IgD-negative memory B cell (primary cell): ENCODE data around the gene PELI3. TPM values are rescaled to one million over a fixed set of nuclear protein-coding genes. Genes with fewer than 3 reads are reported as not detected.
A peak's percentile ranks its signal among the peaks of the same experiment; 100 is the strongest.

Experiments
- H3K27ac Mint-ChIP-seq, 3 donors: one replicate each; pipeline ENCODE4 v1.8.0; 2020 to 2022; ENCODE audit warnings: mild to moderate bottlenecking in 3 of 3, mixed read lengths in 3 of 3, moderate library complexity in 1 of 3
- H3K27me3 Mint-ChIP-seq: one replicate; pipeline ENCODE4 v1.8.0; 2021; ENCODE audit warnings: mixed read lengths
- H3K36me3 Mint-ChIP-seq: one replicate; pipeline ENCODE4 v1.8.0; 2020; ENCODE audit warnings: mild to moderate bottlenecking, mixed read lengths
- H3K4me1 Mint-ChIP-seq, 3 donors: one replicate each; pipeline ENCODE4 v1.8.0; 2020 to 2022; ENCODE audit warnings: mixed read lengths in 3 of 3, mild to moderate bottlenecking in 1 of 3
- H3K4me3 Mint-ChIP-seq, 4 donors: one replicate each; pipeline ENCODE4 v1.8.0; 2020 to 2022; ENCODE audit warnings: mild to moderate bottlenecking in 4 of 4, mixed read lengths in 4 of 4, moderate library complexity in 3 of 4
- H3K9me3 Mint-ChIP-seq, 3 donors: one replicate each; pipeline ENCODE4 v1.8.0; 2020 to 2021; ENCODE audit warnings: mixed read lengths in 3 of 3, mild to moderate bottlenecking in 1 of 3
- polyA plus RNA-seq: library from polyadenylated mRNA; unstranded; fragments of 300-500 nt; fragmentation: Illumina TruSeq; gene quantifications from one replicate; pipeline ENCODE4 v1.2.3, GENCODE V29; 2021

Gene PELI3
- polyA plus RNA-seq, 1 donor from 2014 or later = 4.3 TPM

DNA sequence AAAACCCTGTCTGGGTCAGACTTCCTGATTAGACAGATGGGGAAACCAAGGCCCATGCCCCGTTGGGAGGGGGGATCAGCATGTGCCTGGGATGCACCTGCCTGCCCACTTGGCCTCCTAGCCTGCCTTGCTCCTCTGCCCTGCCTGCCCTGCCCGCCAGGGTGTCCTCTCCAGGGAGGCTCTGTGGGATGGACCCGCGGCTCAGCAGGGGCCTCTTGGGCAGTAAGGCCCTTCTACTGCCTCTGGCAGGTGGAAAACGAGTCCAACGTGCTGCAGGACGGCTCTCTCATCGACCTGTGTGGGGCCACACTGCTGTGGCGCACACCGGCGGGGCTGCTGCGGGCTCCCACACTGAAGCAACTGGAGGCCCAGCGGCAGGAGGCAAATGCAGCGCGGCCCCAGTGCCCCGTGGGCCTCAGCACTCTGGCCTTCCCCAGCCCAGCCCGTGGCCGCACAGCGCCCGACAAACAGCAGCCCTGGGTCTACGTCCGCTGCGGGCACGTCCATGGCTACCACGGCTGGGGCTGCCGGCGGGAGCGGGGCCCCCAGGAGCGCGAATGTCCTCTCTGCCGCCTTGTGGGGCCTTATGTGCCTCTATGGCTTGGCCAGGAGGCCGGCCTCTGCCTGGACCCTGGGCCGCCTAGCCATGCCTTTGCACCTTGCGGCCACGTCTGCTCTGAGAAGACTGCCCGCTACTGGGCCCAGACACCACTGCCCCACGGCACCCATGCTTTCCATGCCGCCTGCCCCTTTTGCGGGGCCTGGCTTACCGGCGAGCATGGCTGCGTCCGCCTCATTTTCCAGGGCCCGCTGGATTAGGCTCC lies 8.9 kb downstream of the PELI3 start:
- Mint-ChIP-seq H3K9me3 (no peaks in the 10 kb centered on the region), H3K4me3 (no peak overlapping the region), H3K27me3 (no peaks in the 10 kb centered on the region), H3K4me1 (peaks cover 4 to 11% (median 10%) of the 10 kb centered on the region in 3 donors), H3K27ac (no peak overlapping the region), H3K36me3 (no peaks in the 10 kb centered on the region)

- Mint-ChIP-seq H3K9me3 (no peaks in the 10 kb centered on the region), H3K27me3 (no peaks in the 10 kb centered on the region), H3K4me1 (peaks cover 4 to 15% (median 14%) of the 10 kb centered on the region in 3 donors), H3K36me3 (no peaks in the 10 kb centered on the region), H3K4me3 (peak overlapping the region in 1 of 4 donors; percentile 78), H3K27ac (peak overlapping the region in 1 of 3 donors; percentile 84)
Observed at GRCh38 chr11:66476173-66476840, 9.6 kb downstream of the PELI3 start.

GRCh38 chr11:66476841-66477251 lies 10.1 kb downstream of the PELI3 start:
- peak overlapping the region in 1 of 4 donors; percentile 78 for H3K4me3 Mint-ChIP-seq
- peak overlapping the region in 1 of 3 donors; percentile 84 for H3K27ac Mint-ChIP-seq

DNA sequence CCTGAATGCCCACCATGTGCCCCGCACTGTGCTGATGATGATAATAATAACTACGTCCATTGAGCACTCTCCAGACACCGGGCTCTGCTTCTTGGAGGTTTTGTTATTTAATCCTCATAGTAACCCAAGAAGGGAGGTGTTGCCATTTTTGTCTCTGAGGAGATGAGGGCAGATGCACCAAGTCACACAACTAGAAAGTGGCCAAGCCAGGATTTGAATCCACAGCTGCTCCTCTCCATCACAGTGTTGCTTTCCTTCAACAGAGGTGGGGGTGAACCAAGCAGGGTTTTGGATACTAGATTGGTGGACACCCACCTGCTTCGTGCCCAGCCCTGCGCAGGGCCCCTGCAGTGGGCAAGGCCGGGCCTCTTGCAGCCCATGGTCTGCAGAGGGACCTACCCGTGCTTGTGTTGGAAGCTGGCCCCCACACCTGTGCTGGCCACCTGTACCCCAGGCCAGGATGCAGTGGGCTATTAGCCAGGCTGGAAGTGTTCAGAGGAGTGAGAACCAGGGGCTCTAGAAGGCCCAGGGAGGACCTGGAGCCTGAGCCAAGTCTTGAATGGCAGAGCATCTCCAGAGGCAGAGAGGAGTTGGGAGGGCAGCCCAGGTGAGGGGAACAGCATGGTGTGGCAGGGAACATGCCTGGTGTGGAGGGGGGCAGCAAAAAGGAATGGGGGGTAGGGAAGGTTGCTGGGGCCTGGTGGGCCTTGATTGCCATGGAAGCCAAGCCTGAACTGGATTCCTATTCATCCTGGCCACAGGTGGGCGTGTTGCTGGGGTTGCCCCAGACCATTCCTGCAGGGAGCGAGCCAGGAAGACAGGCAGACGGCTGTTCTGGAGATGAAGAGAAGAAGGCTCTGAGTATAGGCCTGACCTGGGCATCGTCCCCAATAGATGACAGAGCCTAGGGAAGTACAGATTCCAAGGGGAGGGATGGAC lies 10.8 kb downstream of the PELI3 start:
- H3K4me1 Mint-ChIP-seq = peaks cover 4 to 16% (median 15%) of the 10 kb centered on the region in 3 donors
- no peak overlapping the region for H3K27ac Mint-ChIP-seq
- H3K9me3 Mint-ChIP-seq = no peaks in the 10 kb centered on the region
- H3K4me3 Mint-ChIP-seq = peak overlapping the region in 1 of 4 donors; percentile 78
- no peaks in the 10 kb centered on the region for H3K27me3 Mint-ChIP-seq
- no peaks in the 10 kb centered on the region for H3K36me3 Mint-ChIP-seq

More at GRCh38 chr11:66476841-66477251, 10.1 kb downstream of the PELI3 start:
- no peaks in the 10 kb centered on the region for H3K27me3 Mint-ChIP-seq
- H3K9me3 Mint-ChIP-seq = no peaks in the 10 kb centered on the region
- H3K4me1 Mint-ChIP-seq = peaks cover 4 to 16% (median 15%) of the 10 kb centered on the region in 3 donors
- H3K36me3 Mint-ChIP-seq = no peaks in the 10 kb centered on the region

DNA sequence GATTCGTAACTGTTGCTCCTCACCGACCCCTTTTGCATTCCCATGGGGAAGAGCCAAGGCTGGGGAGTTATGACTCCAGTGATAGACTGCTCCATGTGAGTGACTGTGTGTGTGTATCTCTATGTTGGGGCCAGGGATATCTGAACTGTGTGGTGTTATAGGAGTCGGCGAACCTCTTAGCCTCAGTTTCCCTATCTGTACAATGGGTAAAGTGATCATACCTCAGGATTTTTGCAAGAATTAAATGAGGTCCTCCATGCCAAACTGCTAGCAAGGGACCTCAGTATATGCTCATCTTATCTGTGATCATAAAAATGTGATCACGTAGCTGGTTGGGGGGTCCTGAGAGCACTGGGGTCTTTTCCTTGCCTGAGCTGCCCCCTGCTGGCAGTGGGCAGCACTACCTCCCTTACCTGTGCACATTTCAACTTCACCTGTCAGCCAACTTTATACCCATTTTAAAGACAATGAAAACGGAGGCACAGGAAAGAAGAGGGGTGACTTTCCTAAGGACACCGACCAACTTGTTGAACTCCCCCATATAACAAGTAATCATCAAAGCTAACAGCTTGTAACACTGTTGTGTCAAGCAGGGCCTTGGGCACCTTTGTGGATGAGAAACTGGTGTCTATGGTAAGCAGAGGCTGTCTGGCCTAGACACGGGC lies 12.2 kb downstream of the PELI3 start:
- Mint-ChIP-seq H3K27ac (peak overlapping the region in 2 of 3 donors; percentile 76 to 96), H3K36me3 (no peaks in the 10 kb centered on the region), H3K27me3 (no peaks in the 10 kb centered on the region), H3K4me1 (peaks cover 4 to 16% (median 15%) of the 10 kb centered on the region in 3 donors), H3K9me3 (no peaks in the 10 kb centered on the region), H3K4me3 (peak overlapping the region; percentile 92 to 95 (median 93))

- H3K27ac Mint-ChIP-seq = peak overlapping the region; percentile 76 to 96 (median 94)
- H3K36me3 Mint-ChIP-seq = no peaks in the 10 kb centered on the region
- no peaks in the 10 kb centered on the region for H3K27me3 Mint-ChIP-seq
- H3K4me1 Mint-ChIP-seq = peaks cover 4 to 16% (median 15%) of the 10 kb centered on the region in 3 donors
- H3K4me3 Mint-ChIP-seq = peak overlapping the region; percentile 92 to 95 (median 93)
- H3K9me3 Mint-ChIP-seq = no peaks in the 10 kb centered on the region
Observed at GRCh38 chr11:66479394-66480116, 12.8 kb downstream of the PELI3 start.

- Mint-ChIP-seq H3K36me3 (no peaks in the 10 kb centered on the region), H3K9me3 (no peaks in the 10 kb centered on the region), H3K4me3 (peak within 1 kb of the TSS; percentile 92 to 95 (median 93)), H3K27ac (peak within 1 kb of the TSS; percentile 76 to 96 (median 94)), H3K4me1 (peaks cover 4 to 16% (median 15%) of the 10 kb centered on the region in 3 donors), H3K27me3 (no peaks in the 10 kb centered on the region)
Observed at GRCh38 chr11:66480117-66480938, 13.6 kb downstream of the PELI3 start, which contains the start of gene DPP3. Gene DPP3, plus strand, starts transcription at chr11:66480434. Its CDS starts 1,767 bp downstream, at chr11:66482201.

- peaks cover 0 to 6% (median 5%) of the 10 kb centered on the region in 3 donors for H3K4me1 Mint-ChIP-seq
- no peaks in the 10 kb centered on the region for H3K36me3 Mint-ChIP-seq
- H3K9me3 Mint-ChIP-seq = no peaks in the 10 kb centered on the region
- H3K27me3 Mint-ChIP-seq = no peaks in the 10 kb centered on the region
- H3K27ac Mint-ChIP-seq = no peak overlapping the region
- no peak overlapping the region for H3K4me3 Mint-ChIP-seq
Observed at GRCh38 chr11:66484806-66485380, 18.2 kb downstream of the PELI3 start.

- Mint-ChIP-seq H3K27me3 (no peaks in the 10 kb centered on the region), H3K9me3 (no peaks in the 10 kb centered on the region), H3K4me1 (no peaks in the 10 kb centered on the region), H3K27ac (peak overlapping the region in 1 of 3 donors; percentile 19), H3K36me3 (peaks cover 2% of the 10 kb centered on the region), H3K4me3 (no peak overlapping the region)
Observed at GRCh38 chr11:66488957-66489356, 22.3 kb downstream of the PELI3 start.

- no peaks in the 10 kb centered on the region for H3K4me1 Mint-ChIP-seq
- peaks cover 2% of the 10 kb centered on the region for H3K36me3 Mint-ChIP-seq
- H3K4me3 Mint-ChIP-seq = no peak overlapping the region
- H3K9me3 Mint-ChIP-seq = no peaks in the 10 kb centered on the region
- H3K27me3 Mint-ChIP-seq = no peaks in the 10 kb centered on the region
- H3K27ac Mint-ChIP-seq = peak overlapping the region in 1 of 3 donors; percentile 19
Observed at GRCh38 chr11:66489636-66490035, 22.9 kb downstream of the PELI3 start.

DNA sequence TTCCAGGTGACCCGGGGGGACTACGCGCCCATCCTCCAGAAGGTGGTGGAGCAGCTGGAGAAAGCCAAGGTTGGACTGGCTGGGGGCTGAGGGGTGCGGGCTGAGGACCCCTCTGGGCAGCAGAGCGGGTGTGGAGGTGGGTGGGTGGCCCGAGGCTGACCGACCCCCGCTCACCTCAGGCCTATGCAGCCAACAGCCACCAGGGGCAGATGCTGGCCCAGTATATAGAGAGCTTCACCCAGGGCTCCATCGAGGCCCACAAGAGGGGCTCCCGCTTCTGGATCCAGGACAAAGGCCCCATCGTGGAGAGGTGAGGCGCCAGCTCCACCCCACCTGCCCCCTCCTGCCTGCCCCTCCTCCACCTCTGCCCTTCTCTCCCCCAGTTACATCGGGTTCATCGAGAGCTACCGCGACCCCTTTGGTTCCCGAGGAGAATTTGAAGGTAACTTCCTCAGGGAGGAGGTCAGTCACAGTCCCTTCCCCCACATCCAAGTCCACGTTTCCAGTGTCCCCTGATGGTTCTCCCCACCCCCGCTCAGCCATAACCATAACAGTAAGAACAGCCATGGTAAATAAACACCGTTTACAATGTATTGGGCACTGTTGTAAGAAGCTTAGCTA lies 24.7 kb downstream of the PELI3 start:
- Mint-ChIP-seq H3K27ac (no peak overlapping the region), H3K4me3 (no peak overlapping the region), H3K9me3 (no peaks in the 10 kb centered on the region), H3K27me3 (no peaks in the 10 kb centered on the region), H3K4me1 (no peaks in the 10 kb centered on the region), H3K36me3 (peaks cover 4% of the 10 kb centered on the region)

DNA sequence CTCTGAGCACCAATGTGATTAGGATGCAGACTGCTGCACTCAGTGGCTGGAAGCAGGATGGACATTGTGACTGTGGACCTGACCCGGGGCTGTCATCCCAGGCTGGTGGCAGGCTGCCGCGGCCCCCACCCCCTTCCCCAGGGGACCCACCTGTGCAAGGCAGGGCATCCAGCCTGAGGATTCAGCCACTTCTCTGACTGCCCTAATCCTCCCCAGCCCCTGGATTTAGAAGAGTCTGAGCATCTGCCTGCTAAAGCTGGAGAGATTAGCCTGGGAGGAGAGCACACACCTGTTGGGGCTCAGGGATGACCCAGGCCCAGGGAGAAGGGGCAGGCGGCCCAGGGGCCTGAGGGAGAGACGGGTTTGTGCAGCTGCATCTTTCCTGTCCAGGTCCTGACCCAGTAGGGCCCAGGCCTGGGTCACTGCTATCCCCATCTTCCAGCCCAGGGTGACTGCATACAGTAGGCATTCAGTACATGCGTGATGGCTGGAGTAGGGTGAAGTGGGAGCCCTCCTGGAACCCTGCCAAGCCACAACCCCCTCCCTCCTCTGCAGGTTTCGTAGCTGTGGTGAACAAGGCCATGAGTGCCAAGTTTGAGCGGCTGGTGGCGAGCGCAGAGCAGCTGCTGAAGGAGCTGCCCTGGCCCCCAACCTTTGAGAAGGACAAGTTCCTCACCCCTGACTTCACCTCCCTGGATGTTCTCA lies 25.6 kb downstream of the PELI3 start:
- H3K9me3 Mint-ChIP-seq = no peaks in the 10 kb centered on the region
- no peak overlapping the region for H3K4me3 Mint-ChIP-seq
- peaks cover 4% of the 10 kb centered on the region for H3K36me3 Mint-ChIP-seq
- no peaks in the 10 kb centered on the region for H3K27me3 Mint-ChIP-seq
- H3K27ac Mint-ChIP-seq = no peak overlapping the region
- no peaks in the 10 kb centered on the region for H3K4me1 Mint-ChIP-seq
